SK-N-MC (cell line): ENCODE data around the gene FBXO5.

Source experiments
- EZH2 ChIP-seq: fragments of 200-600 bp; sonication (generic); IDR thresholded peaks from one replicate; pipeline ENCODE4 v1.6.1; 2017; ENCODE audit warnings: antibody characterized with exemption
- FOXP2 ChIP-seq: optimal IDR thresholded peaks from 2 replicates; pipeline ENCODE3; 2011; ENCODE audit warnings: mild to moderate bottlenecking, moderate library complexity; ENCODE audit not compliant: insufficient read depth; ENCODE audit errors: extremely low read length, control extremely low read depth
- POLR2AphosphoS5 ChIP-seq: IDR thresholded peaks from 2 replicates; pipeline ENCODE4 v1.6.1; 2012; ENCODE audit warnings: mild to moderate bottlenecking, low read depth, low read length, borderline replicate concordance

DNA sequence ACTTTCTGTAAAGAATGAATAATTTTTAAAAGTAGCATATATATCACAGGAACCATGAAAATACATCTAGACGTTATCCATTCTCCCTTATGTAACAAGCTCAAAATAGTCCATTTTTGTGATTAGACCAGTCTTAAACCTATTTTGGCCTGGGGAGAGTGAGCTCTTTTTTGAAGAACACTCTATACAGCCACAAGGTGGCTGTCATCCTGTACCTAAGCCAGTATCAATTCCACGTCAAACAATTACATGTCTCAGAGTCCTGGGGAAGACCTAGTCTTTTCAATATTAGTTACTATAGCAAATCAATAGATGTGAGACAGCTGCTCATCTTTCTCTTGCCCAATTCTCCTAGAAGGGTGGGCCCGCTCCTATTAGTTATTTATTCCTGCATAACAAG, 28.4 kb downstream of the FBXO5 start:
- no peak for TF ChIP-seq POLR2AphosphoS5
- no peak for TF ChIP-seq EZH2
- TF ChIP-seq FOXP2 = no peak
